AG04449 (cell line): ENCODE data around the gene FBXO22.
"Not testable (repeated sequence)": the region's sequence is repeated elsewhere in the genome, so short reads cannot be mapped to it uniquely, and the experiment has no call there.

Source experiments
- CTCF ChIA-PET: fragments of 350-600 bp; formaldehyde crosslinking; extraction: SDS; loops from one replicate; lab custom pipeline; 2021; ENCODE audit warnings: antibody characterized with exemption; lab: Yijun Ruan, JAX
- POLR2A ChIA-PET: fragments of 400-600, 350-600 bp; formaldehyde crosslinking; extraction: SDS; loops from one replicate; lab custom pipeline; 2020; ENCODE audit warnings: antibody characterized with exemption, inconsistent platforms; lab: Yijun Ruan, JAX
- DNase-seq: peaks from one replicate; pipeline ENCODE4 v3.0.0-alpha.2; 2010; ENCODE audit warnings: low read depth, low spot score
- H3K4me3 ChIP-seq: 2 replicates; pipeline ENCODE4 v1.5.1; 2011; ENCODE audit warnings: low read depth, mild to moderate bottlenecking, control low read depth, low read length
- TF ChIP-seq, protein P1 (sequence below): IDR thresholded peaks from one replicate; pipeline ENCODE4 v1.5.1; 2011; ENCODE audit warnings: mild to moderate bottlenecking, moderate library complexity, low read length, control low read depth, inconsistent platforms; ENCODE audit not compliant: insufficient read depth; ENCODE audit errors: missing control alignments

Gene FBXO22

DNA sequence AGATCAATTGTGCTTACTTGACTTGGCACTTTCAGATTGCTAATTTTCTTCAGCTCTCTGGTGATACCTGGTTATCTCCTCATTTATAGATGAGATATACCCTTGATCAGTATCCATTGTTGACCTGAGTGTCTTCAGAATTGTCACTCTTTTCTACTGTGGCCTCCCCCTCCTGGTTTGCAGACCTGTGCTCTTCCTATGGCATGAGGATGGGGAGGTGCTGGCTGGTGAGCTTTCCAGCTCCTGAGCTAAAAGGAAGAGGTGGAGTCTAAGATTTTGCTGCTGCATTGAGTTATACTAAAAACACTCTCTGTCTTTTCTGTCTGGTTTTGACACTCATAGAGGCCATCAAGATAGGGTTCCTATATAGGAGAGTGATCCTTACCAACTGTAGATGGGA is 36.8 kb upstream of the FBXO22 start:
- TF ChIP-seq, protein P1, sequence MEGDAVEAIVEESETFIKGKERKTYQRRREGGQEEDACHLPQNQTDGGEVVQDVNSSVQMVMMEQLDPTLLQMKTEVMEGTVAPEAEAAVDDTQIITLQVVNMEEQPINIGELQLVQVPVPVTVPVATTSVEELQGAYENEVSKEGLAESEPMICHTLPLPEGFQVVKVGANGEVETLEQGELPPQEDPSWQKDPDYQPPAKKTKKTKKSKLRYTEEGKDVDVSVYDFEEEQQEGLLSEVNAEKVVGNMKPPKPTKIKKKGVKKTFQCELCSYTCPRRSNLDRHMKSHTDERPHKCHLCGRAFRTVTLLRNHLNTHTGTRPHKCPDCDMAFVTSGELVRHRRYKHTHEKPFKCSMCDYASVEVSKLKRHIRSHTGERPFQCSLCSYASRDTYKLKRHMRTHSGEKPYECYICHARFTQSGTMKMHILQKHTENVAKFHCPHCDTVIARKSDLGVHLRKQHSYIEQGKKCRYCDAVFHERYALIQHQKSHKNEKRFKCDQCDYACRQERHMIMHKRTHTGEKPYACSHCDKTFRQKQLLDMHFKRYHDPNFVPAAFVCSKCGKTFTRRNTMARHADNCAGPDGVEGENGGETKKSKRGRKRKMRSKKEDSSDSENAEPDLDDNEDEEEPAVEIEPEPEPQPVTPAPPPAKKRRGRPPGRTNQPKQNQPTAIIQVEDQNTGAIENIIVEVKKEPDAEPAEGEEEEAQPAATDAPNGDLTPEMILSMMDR, result no peak
- POLR2A ChIA-PET, result no interaction called here
- no peak for DNase-seq
- CTCF ChIA-PET, result interaction anchor here (1.5 kb wide), 1 partner anchor 13 kb away, joined by 3 read pairs; no protein-coding TSS in a partner anchor
- no peak overlapping the region for H3K4me3 ChIP-seq

DNA sequence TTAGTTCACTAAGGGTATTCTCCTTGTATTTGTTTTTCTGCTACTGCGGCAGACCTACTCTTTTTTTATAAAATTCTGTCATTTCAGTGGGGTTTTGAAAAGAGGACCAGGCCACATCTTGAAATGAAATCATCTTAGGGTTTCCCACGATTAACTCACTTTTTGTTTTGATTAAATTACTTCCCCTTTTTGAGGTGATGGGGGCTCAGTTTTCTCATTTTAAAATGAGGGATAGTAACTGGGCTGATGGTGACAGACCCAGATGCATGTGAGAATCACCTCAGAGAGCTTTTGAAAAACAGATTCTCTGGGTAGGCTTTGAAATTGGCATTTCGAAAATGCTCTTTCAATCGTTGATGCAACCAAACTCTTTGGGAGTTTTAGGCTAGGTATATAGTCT is 36.2 kb upstream of the FBXO22 start:
- TF ChIP-seq, protein P1, result no peak
- POLR2A ChIA-PET, result no interaction called here
- no peak for DNase-seq

GRCh38 chr15:75868019-75868418 is 35.7 kb upstream of the FBXO22 start:
- CTCF ChIA-PET, result interaction anchor here (1.1 to 1.5 kb wide), 2 partner anchors 11 to 15 kb away, joined by 3 read pairs; no protein-coding TSS in a partner anchor
- DNase-seq, result no peak
- no peak overlapping the region for H3K4me3 ChIP-seq

More for the DNA sequence above, 36.2 kb upstream of the FBXO22 start:
- H3K4me3 ChIP-seq, result no peak overlapping the region
- CTCF ChIA-PET, result interaction anchor here (1.5 kb wide), 1 partner anchor 12 kb away, joined by 3 read pairs; no protein-coding TSS in a partner anchor

GRCh38 chr15:75869446-75869845 is 34.2 kb upstream of the FBXO22 start:
- POLR2A ChIA-PET, result no interaction called here
- TF ChIP-seq, protein P1, result no peak
- CTCF ChIA-PET, result interaction anchor here (1.1 kb wide), 1 partner anchor 14 kb away, joined by 3 read pairs; no protein-coding TSS in a partner anchor
- no peak for DNase-seq
- no peak overlapping the region for H3K4me3 ChIP-seq

More at GRCh38 chr15:75868019-75868418, 35.7 kb upstream of the FBXO22 start:
- POLR2A ChIA-PET, result no interaction called here
- TF ChIP-seq, protein P1, result no peak

- DNase-seq, H3K4me3 ChIP-seq, POLR2A ChIA-PET: not testable (repeated sequence)
- CTCF ChIA-PET, result interaction anchor here (0.6 kb wide), 1 partner anchor 65 kb away, joined by 3 read pairs; no protein-coding TSS in a partner anchor
Observed at GRCh38 chr15:75871589-75871988, 32.1 kb upstream of the FBXO22 start.

DNA sequence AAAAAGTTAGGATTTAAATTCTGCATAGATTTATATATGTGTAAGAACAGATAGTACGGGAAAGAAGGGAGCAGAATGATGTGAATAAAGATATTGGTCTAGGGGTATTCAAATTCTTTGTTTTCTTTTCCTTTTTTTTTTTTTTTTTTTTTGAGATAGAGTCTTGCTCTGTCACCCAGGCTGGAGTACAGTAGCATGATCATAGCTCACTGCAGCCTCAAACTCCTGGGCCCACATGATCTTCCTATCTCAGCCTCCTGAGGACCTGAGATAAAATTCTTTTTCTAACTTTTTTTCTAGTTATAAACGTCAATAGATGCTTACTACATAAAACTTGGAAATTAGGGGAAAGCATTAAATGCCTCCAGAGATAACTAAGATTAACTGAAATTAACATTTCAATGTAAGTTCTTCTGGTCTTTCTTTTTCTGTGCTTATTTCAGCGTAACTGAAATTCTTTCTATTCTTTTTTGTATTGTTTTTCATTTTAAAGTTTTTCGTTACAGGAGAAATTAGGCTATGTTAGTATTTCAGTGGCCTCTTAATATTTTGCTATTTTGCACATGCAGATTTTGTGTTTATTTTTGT is 31.2 kb upstream of the FBXO22 start:
- no peak overlapping the region for H3K4me3 ChIP-seq
- ChIA-PET CTCF (no interaction called here), POLR2A (no interaction called here)
- TF ChIP-seq, protein P1, result no peak
- DNase-seq, result no peak
